ENCODE results near the gene MAP3K8.

MAP3K8 gene

DNA sequence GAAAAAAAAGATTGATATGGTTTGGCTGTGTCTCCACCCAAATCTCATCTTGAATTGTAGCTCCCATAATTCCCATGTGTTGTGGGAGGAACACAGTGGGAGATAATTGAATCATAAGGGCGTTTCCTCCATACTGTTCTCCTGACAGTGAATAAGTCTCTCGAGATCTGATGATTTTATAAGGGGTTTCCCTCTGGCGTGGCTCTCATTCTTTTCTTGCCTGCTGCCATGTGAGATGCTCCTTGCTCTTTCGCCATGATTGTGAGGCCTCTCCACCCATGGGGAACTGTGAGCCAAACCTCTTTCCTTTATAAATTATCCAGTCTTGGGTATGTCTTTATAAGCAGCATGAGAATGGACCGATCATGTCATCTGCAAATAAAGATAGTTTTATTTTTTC, 29.4 kb upstream of the MAP3K8 start:
- H3K4me3 ChIP-seq (ENCODE audit: low read depth, low read length) = no peak overlapping the region
- no peak for TF ChIP-seq CTCF (IDR thresholded peaks at IDR 0.05; ENCODE audit: borderline replicate concordance, insufficient read depth, low read depth, low read length)

DNA sequence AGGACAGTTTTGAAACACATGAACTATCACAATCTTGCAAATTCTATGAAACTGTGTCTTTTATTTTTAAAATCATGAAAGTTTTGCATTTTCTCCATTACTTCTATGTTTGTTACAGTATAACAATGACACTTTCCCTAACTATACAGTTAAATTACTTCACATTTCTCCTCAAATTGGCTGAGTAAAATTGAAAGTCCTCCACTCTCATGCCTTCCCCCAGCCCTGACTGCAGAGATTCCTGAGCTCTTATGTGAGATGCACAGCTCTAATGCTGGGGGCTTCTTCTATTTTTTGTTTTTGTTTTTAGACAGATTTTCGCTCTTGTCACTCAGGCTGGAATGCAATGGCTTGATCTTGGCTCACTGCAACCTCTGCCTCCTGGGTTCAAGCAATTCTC, 22.7 kb upstream of the MAP3K8 start:
- no peak for TF ChIP-seq CTCF (IDR thresholded peaks at IDR 0.05; ENCODE audit: borderline replicate concordance, insufficient read depth, low read depth, low read length)
- no peak overlapping the region for H3K4me3 ChIP-seq (ENCODE audit: low read depth, low read length)

- no peak for TF ChIP-seq CTCF (IDR thresholded peaks at IDR 0.05; ENCODE audit: borderline replicate concordance, insufficient read depth, low read depth, low read length)
- no peak overlapping the region for H3K4me3 ChIP-seq (ENCODE audit: low read depth, low read length)
These were observed 21.1 kb upstream of the MAP3K8 start for GRCh38 chr10:30412901-30413300.

DNA sequence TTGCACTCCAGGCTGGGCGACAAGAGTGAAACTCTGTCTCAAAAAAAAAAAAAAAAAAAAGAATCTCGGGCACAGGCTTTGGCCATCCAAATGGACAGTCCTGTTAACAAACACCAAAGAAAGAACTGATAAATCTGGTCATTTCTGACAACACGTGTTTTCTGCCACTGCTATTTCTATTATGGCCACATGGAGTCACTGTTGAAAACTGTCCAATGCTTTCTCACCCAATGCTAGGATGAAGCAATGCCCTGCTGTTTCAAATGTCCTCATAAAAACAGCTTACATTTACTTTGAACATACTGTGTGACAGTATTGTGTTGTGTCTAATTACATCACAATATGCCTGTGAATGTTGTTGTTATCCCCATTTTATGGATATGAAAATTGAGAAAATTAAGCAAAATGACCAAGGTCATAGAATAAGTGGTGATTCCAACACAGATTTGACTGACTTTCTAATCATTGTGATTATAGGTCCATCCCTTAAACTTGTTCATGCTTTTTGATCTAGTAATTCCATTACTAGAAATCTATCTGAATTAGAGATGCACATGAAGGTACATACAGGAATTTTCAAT, 19.9 kb upstream of the MAP3K8 start:
- H3K4me3 ChIP-seq (ENCODE audit: low read depth, low read length) = no peak overlapping the region
- peak; percentile 73 for TF ChIP-seq CTCF (IDR thresholded peaks at IDR 0.05; ENCODE audit: borderline replicate concordance, insufficient read depth, low read depth, low read length)

DNA sequence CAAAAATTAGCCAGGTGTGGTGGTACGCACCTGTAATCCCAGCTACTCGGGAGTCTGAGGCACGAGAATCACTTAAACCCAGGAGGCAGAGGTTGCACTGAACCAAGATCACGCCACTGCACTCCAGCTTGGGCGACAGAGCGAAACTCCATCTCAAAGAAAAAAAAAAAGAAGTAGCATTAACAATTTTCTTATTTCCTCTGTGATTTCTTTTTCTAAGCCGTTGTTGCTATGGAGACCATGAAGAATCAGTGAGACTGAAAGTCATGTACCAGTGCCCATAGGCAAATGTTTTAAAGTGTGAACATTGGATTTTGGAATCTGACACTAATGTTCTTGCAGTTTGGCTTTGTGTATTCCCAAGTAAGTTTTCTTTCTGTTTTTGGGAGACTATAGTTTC, 18.4 kb upstream of the MAP3K8 start:
- no peak overlapping the region for H3K4me3 ChIP-seq (ENCODE audit: low read depth, low read length)
- no peak for TF ChIP-seq CTCF (IDR thresholded peaks at IDR 0.05; ENCODE audit: borderline replicate concordance, insufficient read depth, low read depth, low read length)

- no peak for TF ChIP-seq CTCF (IDR thresholded peaks at IDR 0.05; ENCODE audit: borderline replicate concordance, insufficient read depth, low read depth, low read length)
These were observed 16.7 kb upstream of the MAP3K8 start for GRCh38 chr10:30417301-30417700.

DNA sequence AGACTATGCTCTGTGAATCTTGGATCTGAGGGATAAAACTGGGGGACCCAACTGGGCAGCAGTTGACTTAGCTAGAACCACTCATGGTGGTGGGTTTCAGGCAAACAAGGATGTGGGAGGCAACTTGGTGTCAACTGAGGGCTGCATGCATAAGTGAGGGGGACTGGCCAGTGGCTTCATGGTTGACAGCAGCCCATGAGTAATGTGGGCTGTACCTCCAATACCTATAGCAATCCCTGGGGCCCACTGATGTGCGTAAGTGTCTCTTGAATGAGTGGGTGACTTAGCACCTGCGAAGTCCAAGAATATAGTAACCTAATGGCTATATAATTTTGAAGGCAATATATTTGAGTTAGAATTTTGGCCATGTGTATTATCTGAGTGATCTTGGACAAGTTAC, 13.7 kb upstream of the MAP3K8 start:
- no peak for TF ChIP-seq CTCF (IDR thresholded peaks at IDR 0.05; ENCODE audit: borderline replicate concordance, insufficient read depth, low read depth, low read length)
- H3K4me3 ChIP-seq (ENCODE audit: low read depth, low read length) = no peak overlapping the region

More at GRCh38 chr10:30417301-30417700, 16.7 kb upstream of the MAP3K8 start:
- H3K4me3 ChIP-seq (ENCODE audit: low read depth, low read length) = no peak overlapping the region

Data from GM12875 (cell line).